DOHH2 (cell line): ENCODE data around the gene LIX1L.

Experiments used
- H3F3A ChIP-seq: fragments of 200-600 bp; sonication (generic), shearing (Covaris generic); 2 replicates; pipeline ENCODE4 v1.6.0; 2016; ENCODE audit warnings: antibody characterized with exemption, mild to moderate bottlenecking; ENCODE audit not compliant: control insufficient read depth, insufficient read depth
- H3K27ac ChIP-seq: fragments of 200-600 bp; sonication (generic); 2 replicates; pipeline ENCODE4 v1.5.1; 2014; ENCODE audit warnings: low read depth, mild to moderate bottlenecking, low read length, moderate library complexity
- H3K27me3 ChIP-seq: fragments of 200-600 bp; sonication (generic); 2 replicates; pipeline ENCODE4 v1.6.1; 2014; ENCODE audit warnings: mild to moderate bottlenecking, low read length, mixed read lengths; ENCODE audit not compliant: control insufficient read depth
- H3K36me3 ChIP-seq: fragments of 200-600 bp; sonication (generic); 2 replicates; pipeline ENCODE4 v1.6.1; 2014; ENCODE audit warnings: mild to moderate bottlenecking, low read length, moderate library complexity, mixed read lengths; ENCODE audit not compliant: control insufficient read depth
- H3K4me1 ChIP-seq: fragments of 200-600 bp; sonication (generic); 2 replicates; pipeline ENCODE4 v1.6.1; 2014; ENCODE audit warnings: mild to moderate bottlenecking, low read length, mixed read lengths; ENCODE audit not compliant: control insufficient read depth
- H3K4me2 ChIP-seq: fragments of 200-600 bp; sonication (generic); 2 replicates; pipeline ENCODE4 v1.6.0; 2014; ENCODE audit warnings: mild to moderate bottlenecking, low read length, moderate library complexity
- H3K4me3 ChIP-seq: fragments of 200-600 bp; sonication (generic); 2 replicates; pipeline ENCODE4 v1.5.1; 2014; ENCODE audit warnings: mild to moderate bottlenecking, low read length, mixed read lengths
- H3K79me2 ChIP-seq: fragments of 200-600 bp; sonication (generic); 2 replicates; pipeline ENCODE4 v1.6.1; 2014; ENCODE audit warnings: mild to moderate bottlenecking, low read length, mixed read lengths; ENCODE audit not compliant: control insufficient read depth
- H3K9me2 ChIP-seq: fragments of 200-600 bp; sonication (generic); replicated peaks from 2 replicates; pipeline ENCODE4 v1.6.1; 2014; ENCODE audit warnings: mild to moderate bottlenecking, low read length, mixed read lengths; ENCODE audit not compliant: control insufficient read depth
- H3K9me3 ChIP-seq: fragments of 200-600 bp; sonication (generic); 2 replicates; pipeline ENCODE4 v1.6.1; 2014; ENCODE audit warnings: antibody characterized with exemption, low read length, mixed read lengths; ENCODE audit not compliant: control insufficient read depth, insufficient read depth
- H4K20me1 ChIP-seq: fragments of 200-600 bp; sonication (generic); 2 replicates; pipeline ENCODE4 v1.6.0; 2014; ENCODE audit warnings: low read depth, mild to moderate bottlenecking, antibody characterized with exemption, low read length, moderate library complexity; ENCODE audit not compliant: control insufficient read depth, insufficient read depth
- EZH2phosphoT487 ChIP-seq: fragments of 200-600 bp; sonication (generic); IDR thresholded peaks from 2 replicates; pipeline ENCODE4 v1.6.1; 2017; ENCODE audit warnings: borderline replicate concordance, mild to moderate bottlenecking, antibody characterized with exemption, low read length, moderate library complexity, mixed read lengths
- TF ChIP-seq, protein P1 (sequence below): fragments of 200-600 bp; sonication (generic); IDR thresholded peaks from one replicate; pipeline ENCODE4 v1.5.1; 2014; ENCODE audit warnings: antibody characterized with exemption, mild to moderate bottlenecking, low read depth, low read length; ENCODE audit not compliant: poor library complexity, severe bottlenecking

LIX1L gene

DNA sequence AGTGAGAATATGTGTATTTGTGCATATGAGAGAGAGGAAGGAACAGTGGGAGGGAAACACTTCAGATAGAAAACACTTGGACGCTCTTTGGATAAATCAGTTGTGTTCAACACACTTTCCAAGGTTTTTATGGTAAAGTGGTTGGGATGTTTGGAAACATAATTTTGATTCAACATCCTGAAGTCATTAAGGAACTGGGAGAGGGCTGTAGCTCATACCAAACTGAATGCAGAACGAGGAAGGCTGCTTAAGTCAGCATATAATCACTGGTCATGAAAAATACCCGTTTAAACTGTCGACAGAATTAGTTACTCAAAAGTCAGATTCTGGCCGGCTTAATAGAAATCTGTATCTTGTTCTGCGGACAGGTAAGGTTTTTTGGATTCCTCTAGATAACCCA lies 14.9 kb downstream of the LIX1L start:
- H3F3A ChIP-seq: no peaks in the 10 kb centered on the region
- TF ChIP-seq, protein P1, sequence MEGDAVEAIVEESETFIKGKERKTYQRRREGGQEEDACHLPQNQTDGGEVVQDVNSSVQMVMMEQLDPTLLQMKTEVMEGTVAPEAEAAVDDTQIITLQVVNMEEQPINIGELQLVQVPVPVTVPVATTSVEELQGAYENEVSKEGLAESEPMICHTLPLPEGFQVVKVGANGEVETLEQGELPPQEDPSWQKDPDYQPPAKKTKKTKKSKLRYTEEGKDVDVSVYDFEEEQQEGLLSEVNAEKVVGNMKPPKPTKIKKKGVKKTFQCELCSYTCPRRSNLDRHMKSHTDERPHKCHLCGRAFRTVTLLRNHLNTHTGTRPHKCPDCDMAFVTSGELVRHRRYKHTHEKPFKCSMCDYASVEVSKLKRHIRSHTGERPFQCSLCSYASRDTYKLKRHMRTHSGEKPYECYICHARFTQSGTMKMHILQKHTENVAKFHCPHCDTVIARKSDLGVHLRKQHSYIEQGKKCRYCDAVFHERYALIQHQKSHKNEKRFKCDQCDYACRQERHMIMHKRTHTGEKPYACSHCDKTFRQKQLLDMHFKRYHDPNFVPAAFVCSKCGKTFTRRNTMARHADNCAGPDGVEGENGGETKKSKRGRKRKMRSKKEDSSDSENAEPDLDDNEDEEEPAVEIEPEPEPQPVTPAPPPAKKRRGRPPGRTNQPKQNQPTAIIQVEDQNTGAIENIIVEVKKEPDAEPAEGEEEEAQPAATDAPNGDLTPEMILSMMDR: no peak
- TF ChIP-seq EZH2phosphoT487: no peak
- peaks cover 35% of the 10 kb centered on the region for H3K36me3 ChIP-seq
- H3K9me3 ChIP-seq: no peaks in the 10 kb centered on the region
- no peak overlapping the region for H3K4me2 ChIP-seq
- no peaks in the 10 kb centered on the region for H3K9me2 ChIP-seq
- no peak overlapping the region for H3K27ac ChIP-seq
- H3K27me3 ChIP-seq: no peaks in the 10 kb centered on the region
- H3K4me3 ChIP-seq: no peak overlapping the region
- H3K79me2 ChIP-seq: no peaks in the 10 kb centered on the region
- H3K4me1 ChIP-seq: no peaks in the 10 kb centered on the region; the same call in 1 of the 2 replicates
- no peaks in the 10 kb centered on the region for H4K20me1 ChIP-seq

DNA sequence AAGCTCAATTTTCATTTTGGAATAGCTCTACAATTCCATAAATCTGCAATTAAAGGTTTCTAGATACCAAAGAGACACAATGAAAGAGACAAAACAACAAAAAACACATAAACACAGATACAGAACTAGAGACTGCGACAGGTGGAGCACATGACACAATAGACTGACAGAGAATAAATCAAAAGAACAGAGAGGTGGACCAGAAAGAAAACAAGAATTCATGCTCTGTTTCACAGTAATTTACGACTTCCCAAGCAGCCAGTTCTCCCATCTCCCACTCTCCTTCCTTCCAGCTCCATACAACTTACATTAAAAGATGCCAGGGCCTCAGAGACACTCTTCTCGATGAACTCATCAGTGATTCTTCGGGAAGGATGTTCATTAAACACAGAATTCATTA lies 15.4 kb downstream of the LIX1L start:
- no peak overlapping the region for H3K27ac ChIP-seq
- H3K79me2 ChIP-seq: no peaks in the 10 kb centered on the region

DNA sequence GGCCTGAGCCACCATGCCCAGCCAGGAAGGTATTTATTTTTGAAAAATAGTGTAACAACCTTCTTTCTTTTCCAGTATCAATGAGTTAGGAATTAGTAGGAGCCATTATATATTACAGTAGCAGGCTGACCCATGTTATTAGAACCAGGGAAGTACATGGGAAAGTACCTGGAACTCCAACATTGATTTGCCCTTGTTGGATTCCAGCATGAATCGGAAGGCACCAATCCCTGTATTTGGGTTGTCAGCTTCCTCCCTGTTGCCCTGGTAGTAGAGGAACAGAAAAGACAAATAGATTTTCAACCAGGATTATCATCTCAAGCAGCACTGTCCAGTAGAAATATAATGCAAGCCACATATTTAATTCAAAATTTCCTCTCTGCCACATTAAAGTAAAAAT lies 20.4 kb downstream of the LIX1L start:
- no peaks in the 10 kb centered on the region for H3K9me2 ChIP-seq
- H3K27me3 ChIP-seq: no peaks in the 10 kb centered on the region
- H3K4me2 ChIP-seq: no peak overlapping the region
- H3K79me2 ChIP-seq: no peaks in the 10 kb centered on the region
- no peak overlapping the region for H3K4me3 ChIP-seq
- TF ChIP-seq, protein P1: no peak
- TF ChIP-seq EZH2phosphoT487: no peak
- no peaks in the 10 kb centered on the region for H4K20me1 ChIP-seq
- H3K36me3 ChIP-seq: peaks cover 36% of the 10 kb centered on the region
- peaks cover 14% of the 10 kb centered on the region for H3F3A ChIP-seq
- H3K27ac ChIP-seq: no peak overlapping the region
- H3K4me1 ChIP-seq: peaks cover 17% of the 10 kb centered on the region
- no peaks in the 10 kb centered on the region for H3K9me3 ChIP-seq

More for the DNA sequence above, 15.4 kb downstream of the LIX1L start:
- Histone ChIP-seq H4K20me1 (no peaks in the 10 kb centered on the region), H3K4me3 (no peak overlapping the region), H3K9me3 (no peaks in the 10 kb centered on the region), H3K4me1 (no peaks in the 10 kb centered on the region; the same call in 1 of the 2 replicates), H3K27me3 (no peaks in the 10 kb centered on the region), H3F3A (no peaks in the 10 kb centered on the region), H3K9me2 (no peaks in the 10 kb centered on the region), H3K4me2 (no peak overlapping the region), H3K36me3 (peaks cover 33% of the 10 kb centered on the region)
- no peak for TF ChIP-seq EZH2phosphoT487
- TF ChIP-seq, protein P1: no peak

DNA sequence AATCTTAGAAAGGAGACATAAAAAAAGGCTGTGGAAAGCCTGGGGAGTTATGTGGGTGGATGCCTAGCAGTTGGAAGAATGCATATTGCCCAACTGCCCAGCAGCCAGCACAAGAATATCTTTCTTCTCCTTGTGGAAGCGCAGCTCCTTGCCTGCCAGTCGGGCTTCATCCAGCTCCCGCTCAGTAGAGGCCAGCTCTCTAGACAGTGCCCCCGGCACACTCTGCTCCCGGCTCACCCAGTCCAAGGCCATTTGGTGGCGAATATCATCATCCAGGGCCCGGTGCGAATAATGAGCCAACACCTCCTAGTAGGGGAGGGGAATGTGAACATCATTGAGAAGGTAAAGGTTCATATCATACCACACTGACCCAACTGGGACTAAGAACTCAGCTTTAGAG lies 21.6 kb downstream of the LIX1L start:
- no peak overlapping the region for H3K27ac ChIP-seq
- H3K9me2 ChIP-seq: no peaks in the 10 kb centered on the region
- no peaks in the 10 kb centered on the region for H3K9me3 ChIP-seq
- H4K20me1 ChIP-seq: no peaks in the 10 kb centered on the region
- peaks cover 16% of the 10 kb centered on the region for H3F3A ChIP-seq
- peaks cover 25% of the 10 kb centered on the region for H3K4me1 ChIP-seq
- H3K4me2 ChIP-seq: no peak overlapping the region
- H3K27me3 ChIP-seq: no peaks in the 10 kb centered on the region
- H3K36me3 ChIP-seq: peaks cover 26% of the 10 kb centered on the region
- H3K79me2 ChIP-seq: no peaks in the 10 kb centered on the region
- H3K4me3 ChIP-seq: no peak overlapping the region
- no peak for TF ChIP-seq EZH2phosphoT487
- TF ChIP-seq, protein P1: no peak
